Pons (tissue), 1 donor: ENCODE results near the gene GRWD1.

Experiments
- DNase-seq: peaks from one replicate; pipeline ENCODE4 v3.0.0-alpha.2; 2016; ENCODE audit warnings: low spot score

Gene GRWD1

DNA sequence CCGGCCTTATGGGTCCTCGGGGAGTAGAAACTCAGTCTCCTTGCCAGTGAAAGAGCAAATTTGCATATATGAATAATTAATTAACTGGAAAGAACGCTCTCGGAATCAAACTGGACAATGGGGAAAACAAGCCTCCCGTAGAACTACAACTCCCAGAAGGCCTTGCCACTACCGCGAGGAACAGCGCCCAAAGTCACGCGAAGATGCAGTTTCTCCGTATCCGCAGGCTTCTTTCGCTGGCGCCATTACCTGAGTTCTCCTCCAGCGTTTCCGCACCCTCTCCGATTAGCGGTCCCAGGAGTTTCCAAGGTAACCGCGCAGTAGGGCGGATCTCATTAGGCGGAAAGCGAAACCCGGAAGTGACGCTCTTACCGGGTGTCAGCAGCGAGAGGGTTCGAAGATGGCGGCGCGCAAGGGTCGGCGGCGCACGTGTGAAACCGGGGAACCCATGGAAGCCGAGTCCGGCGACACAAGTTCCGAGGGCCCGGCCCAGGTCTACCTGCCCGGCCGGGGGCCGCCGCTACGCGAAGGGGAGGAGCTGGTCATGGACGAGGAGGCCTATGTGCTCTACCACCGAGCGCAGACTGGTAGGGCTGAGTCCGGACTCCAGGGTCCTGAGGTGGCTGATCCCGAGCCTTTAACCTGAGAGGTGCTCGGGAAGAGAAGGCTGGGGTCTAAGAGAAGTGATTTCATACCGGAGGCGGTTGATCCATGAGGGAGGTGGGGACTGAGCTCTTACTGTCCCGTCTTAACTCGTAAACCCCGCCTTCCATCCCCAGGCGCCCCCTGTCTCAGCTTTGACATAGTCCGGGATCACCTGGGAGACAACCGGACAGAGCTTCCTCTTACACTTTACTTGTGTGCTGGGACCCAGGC, at the start of gene GRWD1:
Gene GRWD1, plus strand, starts transcription at position 378 of the 876 bp plus-strand sequence. Its CDS starts 23 bp downstream, at position 401.
- DNase-seq: peak; percentile 95

DNA sequence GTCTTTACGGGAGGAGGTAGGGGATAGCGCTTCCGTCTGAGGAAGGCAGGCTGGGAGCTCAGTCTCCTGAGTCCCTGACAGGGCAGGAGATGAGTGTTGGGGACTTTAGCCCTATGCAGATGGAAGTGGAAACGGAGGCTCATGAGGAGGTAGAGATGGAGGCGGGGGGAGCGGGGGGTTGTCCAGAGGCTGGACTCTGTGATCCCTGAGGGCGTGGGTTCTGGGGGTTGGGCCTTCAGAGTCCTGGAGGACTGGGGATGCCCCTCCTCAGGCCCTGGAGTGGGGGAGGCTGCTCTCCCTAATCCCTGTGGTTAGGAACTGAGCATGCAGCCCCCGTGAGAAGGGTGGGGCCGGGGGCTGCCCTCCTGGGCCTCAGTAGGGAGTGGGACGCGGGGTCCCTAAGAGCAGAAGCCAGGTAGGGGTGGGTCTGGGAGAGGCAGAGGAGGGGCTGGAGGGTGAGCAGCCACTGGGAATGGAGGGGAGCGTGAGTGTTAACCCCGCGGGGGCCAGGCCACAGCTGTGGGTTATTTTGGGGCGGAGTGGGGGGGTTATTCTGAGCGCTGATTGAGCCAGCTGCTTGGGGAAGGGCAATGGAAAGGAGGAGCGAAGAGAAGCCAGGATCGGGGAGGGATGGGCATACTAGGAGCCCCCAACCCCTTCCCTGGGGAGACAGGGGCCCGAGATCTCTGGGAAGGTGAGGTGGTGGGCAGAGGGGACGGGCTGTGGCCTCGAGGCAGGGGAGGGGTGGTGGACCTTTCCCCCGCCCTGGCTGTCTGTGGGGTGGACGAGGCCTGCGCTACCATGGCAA, 49.6 kb upstream of the GRWD1 start:
- no peak for DNase-seq

DNA sequence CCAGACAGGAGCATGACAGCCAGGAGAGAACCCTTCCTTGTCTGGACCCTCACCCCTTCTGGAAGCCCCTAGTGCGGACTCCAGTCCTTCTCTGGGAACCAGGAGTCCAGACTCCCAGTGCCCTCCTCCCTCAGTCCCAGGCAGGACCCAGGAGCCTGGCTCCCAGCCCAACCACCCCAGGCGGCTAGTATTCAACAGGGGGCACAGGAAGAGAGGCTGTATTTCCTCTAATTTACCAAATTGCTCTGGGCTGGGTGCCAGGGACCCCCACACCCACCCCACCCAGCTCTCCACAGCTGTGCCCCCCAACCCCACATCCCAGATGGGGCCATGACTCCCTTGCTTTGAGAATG, 49.0 kb upstream of the GRWD1 start:
- no peak for DNase-seq

DNA sequence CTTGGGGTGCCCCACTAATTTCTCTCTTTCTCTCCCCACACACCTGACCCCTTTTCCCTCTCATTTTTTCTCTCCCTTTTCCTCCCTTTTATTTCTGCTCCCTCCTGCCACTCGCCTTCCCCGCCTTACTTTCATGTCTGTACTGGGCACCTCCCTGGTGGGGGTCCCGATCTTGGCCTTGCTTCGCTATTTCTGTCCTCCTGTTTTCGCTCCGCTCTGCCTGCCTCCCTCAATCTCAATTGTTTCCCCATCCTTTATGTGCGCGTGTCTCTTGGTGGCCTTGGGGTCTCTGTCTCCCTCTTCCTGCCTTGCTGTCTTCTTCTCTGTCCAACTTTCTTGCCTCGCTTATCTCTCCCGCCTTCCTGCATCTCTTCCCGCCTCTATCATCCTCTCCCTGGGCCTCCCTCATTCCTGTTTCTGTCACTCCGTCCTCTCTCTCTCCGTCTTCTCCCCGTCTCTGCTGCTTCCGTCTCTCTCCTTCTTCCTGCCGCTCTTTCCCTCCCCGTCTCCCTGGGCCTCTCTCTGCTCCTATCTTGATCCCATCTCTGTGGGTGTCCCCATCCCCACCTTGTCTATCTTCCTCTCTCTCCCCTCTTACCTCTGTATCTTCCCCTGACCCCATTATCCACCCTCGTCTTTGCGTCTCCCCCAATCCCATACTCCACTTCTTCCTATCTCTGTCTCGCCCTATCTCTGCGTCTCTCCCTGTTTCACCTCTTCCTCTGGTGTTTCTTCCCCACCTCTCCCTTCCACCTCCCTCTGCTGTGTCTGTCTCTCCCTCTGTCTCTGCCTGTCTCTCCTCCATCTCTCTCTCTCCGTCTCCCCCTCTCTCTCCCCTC, 48.3 kb upstream of the GRWD1 start:
- DNase-seq: no peak

DNA sequence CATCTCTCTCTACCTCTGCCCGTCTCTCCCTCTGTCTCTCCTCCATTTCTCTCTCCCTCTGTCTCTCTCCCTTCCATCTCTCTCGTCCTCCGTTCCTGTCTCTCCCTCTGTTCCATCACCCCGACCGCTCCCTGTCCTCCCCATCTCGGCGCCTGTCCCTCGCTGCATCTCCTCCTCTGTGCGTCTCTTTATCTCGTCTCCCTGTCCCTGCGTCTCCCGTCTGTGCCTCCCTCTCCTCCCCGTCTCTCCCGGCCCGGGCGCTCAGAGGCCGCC, 47.7 kb upstream of the GRWD1 start:
- DNase-seq: no peak

DNA sequence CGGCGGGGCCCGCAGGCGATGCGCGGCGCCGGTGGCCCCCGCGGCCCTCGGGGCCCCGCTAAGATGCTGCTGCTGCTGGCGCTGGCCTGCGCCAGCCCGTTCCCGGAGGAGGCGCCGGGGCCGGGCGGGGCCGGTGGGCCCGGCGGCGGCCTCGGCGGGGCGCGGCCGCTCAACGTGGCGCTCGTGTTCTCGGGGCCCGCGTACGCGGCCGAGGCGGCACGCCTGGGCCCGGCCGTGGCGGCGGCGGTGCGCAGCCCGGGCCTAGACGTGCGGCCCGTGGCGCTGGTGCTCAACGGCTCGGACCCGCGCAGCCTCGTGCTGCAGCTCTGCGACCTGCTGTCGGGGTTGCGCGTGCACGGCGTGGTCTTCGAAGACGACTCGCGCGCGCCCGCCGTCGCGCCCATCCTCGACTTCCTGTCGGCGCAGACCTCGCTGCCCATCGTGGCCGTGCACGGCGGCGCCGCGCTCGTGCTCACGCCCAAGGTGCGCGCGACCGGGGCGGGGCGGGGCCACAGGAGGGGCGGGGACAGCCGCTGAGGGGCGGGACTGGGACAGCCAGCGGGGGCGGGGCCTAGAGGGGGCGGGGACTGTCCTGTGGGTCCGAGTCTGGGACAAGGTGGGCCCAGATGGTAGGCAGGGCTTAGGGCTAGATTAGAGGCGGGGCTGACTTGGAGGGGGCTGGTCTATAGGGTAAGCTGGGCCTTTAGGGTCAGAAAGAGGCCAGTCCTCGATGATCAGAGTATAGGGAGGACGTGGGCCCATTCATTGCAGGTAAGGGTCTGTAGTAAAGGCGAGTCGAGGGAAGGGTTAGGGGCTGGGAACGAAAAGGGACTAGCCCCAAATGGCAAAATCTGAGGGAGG, 47.2 kb upstream of the GRWD1 start:
- DNase-seq: peak; percentile 17

DNA sequence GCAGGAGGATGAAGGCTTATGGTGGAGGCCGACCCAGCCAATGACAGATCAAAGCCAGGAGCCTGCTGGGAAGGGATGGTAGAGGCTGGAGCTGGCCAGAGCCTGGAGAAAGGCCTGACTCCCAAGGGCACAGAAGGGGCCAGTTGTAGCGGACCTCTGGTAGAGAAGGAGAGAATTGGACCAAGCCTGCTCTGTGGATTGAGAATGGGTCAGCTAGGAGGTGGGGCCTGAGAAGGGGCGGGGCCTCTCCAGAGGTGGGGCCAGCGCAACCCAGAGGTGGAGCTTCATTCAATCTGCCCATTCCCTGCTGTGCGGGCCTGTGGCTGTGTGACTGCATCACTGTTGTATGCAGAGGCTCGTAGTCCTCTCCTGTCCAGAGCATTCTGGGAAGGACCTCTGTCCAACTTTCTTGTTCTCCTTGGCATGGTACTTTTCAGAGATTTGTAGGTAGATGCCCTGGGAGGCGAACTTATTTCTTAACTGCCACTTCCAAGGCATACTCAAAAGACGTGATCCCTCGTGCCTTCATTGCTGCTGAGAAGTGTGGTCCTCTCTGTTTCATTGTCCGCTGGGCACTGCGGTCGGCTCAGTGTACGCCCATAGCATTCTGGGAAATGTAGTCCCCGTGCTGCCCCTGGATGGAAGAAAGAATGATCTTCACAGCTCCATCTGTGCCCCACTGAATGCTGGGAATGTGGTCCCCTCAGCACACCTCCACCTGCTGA, 45.6 kb upstream of the GRWD1 start:
- DNase-seq: no peak

DNA sequence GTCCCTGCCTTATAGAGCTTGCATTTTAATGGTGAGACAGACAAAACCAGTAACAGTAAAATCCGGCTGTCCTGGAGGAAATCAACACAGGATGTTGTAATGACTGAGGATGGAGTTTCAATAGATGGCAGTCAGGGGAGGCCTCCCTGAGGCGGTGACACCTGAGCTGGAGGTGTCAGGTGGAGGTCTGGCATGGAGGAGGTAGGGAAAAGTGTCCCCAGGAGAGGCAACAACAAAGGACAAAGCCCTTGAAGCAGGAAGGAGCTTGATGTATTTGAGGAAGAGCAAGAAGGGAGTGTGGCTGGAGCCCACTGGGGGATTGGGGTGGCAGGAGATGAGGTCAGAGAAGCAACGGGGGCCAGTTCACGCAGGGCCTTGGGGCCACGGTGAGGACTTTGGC, 44.5 kb upstream of the GRWD1 start:
- DNase-seq: no peak

DNA sequence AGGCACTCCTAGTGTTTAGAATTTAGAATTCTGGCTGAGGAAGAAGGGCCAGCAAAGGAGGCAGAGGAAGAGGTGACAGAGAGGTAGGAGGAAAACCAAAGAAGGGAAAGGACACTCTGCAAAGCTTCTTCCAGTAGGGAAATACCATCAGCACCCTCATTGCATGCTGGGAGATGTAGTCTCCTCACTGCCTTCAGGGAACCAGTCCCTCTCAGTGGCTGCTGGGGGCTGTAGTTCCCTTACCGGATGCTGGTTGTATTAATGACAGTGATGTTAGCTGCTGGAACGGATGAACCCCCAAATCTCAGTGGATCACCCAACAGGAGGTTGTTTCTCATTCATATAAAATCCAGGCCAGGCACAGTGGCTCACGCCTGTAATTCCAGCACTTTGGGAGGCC, 42.2 kb upstream of the GRWD1 start:
- DNase-seq: peak; percentile 62

DNA sequence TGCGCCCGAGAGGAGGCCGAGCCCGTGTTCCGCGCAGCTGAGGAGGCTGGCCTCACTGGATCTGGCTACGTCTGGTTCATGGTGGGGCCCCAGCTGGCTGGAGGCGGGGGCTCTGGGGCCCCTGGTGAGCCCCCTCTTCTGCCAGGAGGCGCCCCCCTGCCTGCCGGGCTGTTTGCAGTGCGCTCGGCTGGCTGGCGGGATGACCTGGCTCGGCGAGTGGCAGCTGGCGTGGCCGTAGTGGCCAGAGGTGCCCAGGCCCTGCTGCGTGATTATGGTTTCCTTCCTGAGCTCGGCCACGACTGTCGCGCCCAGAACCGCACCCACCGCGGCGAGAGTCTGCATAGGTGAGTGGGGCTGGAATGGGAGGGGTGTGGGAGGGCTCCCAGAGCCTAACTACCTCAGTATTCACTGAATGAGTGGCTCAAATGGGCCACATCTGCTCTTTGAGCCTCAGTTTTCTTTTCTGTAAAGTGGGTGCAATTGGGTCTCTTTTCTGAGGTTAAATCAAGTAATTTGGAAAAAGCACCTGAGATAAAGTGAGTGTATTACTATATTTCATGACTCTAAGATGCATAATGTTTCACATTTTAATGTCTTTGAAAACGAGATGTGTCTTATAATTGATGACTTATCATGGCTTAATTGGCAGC, 40.6 kb upstream of the GRWD1 start:
- DNase-seq: no peak

DNA sequence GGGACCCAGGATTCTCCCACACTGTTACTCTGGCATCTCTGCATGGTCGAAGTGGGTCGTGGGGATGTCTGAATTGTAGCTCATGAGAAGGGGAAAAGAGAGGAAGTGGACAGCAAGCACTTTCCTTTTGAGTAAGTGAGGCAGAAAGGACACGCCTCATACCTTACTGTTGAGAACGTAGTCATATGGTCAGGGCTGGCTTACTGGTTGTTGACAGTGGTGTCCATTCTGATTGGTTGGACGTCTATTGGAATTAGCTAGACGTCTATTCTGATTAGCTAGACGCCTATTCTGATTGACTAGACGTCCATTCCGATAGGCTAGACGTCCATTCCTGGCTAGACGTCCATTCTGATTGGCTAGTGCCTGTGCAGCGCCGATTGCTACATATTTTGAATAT, 39.9 kb upstream of the GRWD1 start:
- DNase-seq: no peak

DNA sequence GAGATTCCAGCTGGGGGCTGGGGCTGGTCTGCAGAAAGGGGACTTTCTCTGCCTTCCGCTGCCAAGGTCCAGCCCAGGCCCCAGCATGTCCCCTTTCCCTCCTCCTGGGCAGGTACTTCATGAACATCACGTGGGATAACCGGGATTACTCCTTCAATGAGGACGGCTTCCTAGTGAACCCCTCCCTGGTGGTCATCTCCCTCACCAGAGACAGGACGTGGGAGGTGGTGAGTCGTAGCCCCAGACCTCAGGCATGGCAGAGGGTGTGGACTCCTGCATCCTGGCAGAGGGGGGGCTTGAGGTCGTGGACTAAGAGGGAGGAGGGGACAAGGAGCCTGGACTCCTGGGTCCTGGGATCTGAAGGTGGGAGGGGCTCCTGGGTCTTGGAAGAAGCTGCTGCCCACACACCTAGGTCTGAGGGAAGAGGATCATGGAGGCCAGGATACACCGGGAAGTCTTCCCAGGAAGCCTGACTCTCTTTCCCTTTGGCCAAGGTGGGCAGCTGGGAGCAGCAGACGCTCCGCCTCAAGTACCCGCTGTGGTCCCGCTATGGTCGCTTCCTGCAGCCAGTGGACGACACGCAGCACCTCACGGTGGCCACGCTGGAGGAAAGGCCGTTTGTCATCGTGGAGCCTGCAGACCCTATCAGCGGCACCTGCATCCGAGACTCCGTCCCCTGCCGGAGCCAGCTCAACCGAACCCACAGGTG, 31.8 kb upstream of the GRWD1 start:
- no peak for DNase-seq

DNA sequence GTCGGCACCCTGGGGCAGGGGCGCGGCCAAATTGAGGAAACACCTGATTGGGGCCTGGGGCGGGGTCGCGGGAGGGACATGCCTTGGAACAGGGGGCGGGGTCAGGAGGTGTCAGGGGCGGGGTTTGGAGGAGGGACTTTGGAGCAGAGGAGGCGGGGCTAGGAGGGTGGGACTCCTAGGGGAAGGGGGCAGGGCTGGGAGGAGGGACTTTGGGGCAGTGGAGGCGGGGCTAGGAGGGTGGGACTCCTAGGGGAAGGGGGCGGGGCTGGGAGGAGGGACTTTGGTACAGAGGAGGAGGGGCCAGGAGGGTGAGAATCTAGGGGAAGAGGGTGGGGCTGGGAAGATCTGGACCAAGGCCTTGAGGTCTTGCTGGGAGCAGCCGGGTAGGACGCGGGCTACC, 30.4 kb upstream of the GRWD1 start:
- peak; percentile 41 for DNase-seq

DNA sequence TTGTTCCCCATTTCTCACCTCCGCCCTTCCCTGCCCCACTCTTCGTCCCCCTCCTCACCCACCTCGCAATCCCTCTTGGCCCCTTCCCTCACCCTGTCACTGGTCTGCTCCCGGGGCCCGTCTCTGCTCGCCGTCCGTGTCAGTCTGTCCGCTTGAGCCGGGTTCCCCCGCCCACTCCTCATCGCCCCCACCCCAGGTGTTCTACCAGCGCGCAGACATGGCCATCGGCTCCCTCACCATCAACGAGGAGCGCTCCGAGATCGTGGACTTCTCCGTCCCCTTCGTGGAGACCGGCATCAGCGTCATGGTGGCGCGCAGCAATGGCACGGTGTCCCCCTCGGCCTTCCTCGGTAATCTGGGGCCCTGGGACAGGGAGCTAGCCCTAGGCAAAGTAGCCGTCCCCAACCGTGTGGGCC, 30.0 kb upstream of the GRWD1 start:
- no peak for DNase-seq

DNA sequence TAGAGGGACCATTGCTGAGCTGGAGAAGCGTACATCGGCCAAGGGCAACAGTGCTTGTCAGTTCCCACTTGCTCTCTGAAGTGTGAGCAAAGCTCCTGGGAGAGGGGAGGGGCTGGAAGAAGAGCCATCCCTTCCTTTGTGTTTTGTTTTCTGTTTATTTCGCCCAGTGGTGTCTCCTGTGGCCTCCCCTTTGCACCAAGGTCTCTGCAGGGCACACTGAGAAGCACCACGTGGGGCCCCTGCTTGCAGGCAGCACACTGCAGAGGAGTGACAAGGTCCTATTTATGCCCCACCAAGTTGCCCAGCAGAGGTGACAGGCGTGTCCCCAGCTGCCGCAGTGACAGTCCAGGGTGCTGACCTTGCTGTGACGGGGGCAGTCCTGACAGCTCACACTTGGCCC, 28.4 kb upstream of the GRWD1 start:
- no peak for DNase-seq

DNA sequence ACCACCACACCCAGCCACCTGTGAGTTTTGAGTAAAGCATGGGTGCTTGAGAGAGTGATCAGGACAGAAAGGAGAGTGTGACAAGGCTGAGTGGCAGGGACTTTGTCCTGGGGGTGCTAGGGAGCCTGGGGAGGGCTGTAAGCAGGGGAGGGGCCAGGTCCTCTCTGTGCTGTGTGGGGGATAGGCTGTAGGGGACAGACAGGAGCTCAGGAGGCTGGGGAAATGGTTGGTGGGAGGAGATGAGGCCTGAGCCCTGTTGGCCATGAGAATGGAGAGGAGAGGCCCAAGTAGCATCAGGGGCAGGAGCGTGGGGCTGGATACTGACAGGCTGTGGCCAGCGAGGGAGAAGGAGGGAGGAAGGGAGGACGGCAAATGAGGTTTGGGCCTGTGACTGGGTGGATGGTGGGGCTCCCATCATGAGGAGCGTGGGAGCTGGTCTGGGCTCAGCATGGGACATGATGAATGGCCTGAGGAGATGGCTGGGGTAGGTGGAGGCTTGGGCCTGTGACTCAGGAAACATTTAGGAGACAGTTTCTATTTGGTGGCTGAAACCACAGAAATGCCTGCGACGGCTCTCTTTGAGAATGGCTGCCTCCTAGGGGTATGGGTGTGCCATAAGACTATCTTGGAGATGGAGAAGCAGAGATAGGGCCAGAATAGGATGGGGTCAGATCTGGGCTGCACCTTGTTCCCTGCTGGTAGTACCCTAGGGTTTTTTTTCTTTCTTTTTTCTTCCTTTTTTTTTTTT, 27.3 kb upstream of the GRWD1 start:
- no peak for DNase-seq

DNA sequence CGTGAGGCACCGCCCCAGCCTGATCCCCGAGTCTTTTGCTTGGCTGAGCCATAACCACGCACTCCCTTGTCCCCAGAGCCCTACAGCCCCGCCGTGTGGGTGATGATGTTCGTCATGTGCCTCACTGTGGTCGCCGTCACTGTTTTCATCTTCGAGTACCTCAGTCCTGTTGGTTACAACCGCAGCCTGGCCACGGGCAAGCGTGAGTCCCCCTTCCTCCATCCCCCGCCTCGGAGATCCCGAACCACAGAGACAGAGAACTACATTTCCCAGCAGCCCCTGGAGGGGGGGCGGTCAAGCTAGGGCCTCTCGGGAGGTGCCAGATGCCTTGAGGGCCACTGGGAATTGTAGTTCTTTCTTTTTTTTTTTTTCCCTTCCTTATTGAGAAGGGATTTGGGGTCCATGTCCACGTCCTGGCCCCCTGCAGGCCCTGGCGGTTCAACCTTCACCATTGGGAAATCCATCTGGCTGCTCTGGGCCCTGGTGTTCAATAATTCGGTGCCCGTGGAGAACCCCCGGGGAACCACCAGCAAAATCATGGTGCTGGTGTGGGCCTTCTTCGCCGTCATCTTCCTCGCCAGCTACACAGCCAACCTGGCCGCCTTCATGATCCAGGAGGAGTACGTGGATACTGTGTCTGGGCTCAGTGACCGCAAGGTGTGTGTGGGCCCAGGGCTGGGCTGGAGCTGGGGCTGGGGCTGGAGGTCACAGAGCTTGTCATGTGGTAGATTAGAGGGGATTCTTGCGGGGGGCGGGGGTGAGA, 26.4 kb upstream of the GRWD1 start:
- peak; percentile 60 for DNase-seq

DNA sequence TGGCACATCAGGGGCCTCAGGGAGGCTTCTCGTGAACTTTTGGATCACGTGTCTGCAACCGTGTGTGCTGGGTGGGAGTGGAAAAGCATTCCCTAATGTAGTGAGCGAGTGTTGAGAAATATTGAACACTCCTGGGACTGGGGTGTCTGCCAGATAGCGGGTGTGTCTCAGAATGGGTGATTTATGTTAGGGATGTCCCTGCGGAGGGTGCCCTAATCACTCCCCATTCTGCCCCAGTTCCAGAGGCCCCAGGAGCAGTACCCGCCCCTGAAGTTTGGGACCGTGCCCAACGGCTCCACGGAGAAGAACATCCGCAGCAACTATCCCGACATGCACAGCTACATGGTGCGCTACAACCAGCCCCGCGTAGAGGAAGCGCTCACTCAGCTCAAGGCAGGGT, 24.2 kb upstream of the GRWD1 start:
- no peak for DNase-seq
